Peyer's patch (tissue), 4 donors: ENCODE results near the gene ATXN1. TPM values are rescaled to one million over a fixed set of nuclear protein-coding genes. Genes with fewer than 3 reads are reported as not detected.

Experiments used
- DNase-seq, 3 donors: peaks; one replicate each; pipeline ENCODE4 v3.0.0-alpha.2; 2017 to 2019
- H3K27ac ChIP-seq, 4 donors: fragments of 200-600 bp; sonication (generic); one replicate each; pipeline ENCODE4 v1.5.1; 2016 to 2019
- H3K27me3 ChIP-seq, 2 donors: fragments of 200-600 bp; sonication (generic); one replicate each; pipeline ENCODE4 v1.5.1; 2019
- H3K36me3 ChIP-seq, 3 donors: fragments of 200-600 bp; sonication (generic); one replicate each; pipeline ENCODE4 v1.5.1; 2016 to 2019
- H3K4me1 ChIP-seq, 4 donors: fragments of 200-600 bp; sonication (generic); one replicate each; pipeline ENCODE4 v1.5.1; 2016 to 2019
- H3K4me3 ChIP-seq, 4 donors: fragments of 200-600 bp; sonication (generic); 1 replicate in 3 of 4; 2 replicates in 1 of 4; pipeline ENCODE4 v1.5.1; 2016 to 2019; ENCODE audit warnings: mild to moderate bottlenecking in 1 of 4
- H3K9me3 ChIP-seq, 4 donors: fragments of 200-600 bp; sonication (generic); one replicate each; pipeline ENCODE4 v1.5.1; 2016 to 2019; ENCODE audit warnings: mild to moderate bottlenecking in 1 of 4
- CTCF ChIP-seq, 6 experiments: fragments of 450-650 bp in 4 of 6; fragments of 200-600 bp in 2 of 6; sonication (generic) in 1 of 6; IDR thresholded peaks; one replicate each; pipeline ENCODE4 v1.5.1; 2017 to 2019; ENCODE audit warnings: antibody characterized with exemption in 6 of 6, mild to moderate bottlenecking in 3 of 6, moderate library complexity in 1 of 6
- POLR2A ChIP-seq, 2 donors: fragments of 450-650 bp; IDR thresholded peaks; one replicate each; pipeline ENCODE4 v1.5.1; 2017; ENCODE audit warnings: antibody characterized with exemption in 2 of 2, mild to moderate bottlenecking in 2 of 2, moderate library complexity in 2 of 2
- total RNA-seq, 4 donors: library from RNA; depleted of rRNA; stranded (reverse); fragments of >200 nt; gene quantifications; one replicate each; pipeline ENCODE4 v1.1.0, GENCODE V29; 2016

The ATXN1 gene
- total RNA-seq, 4 donors from 2014 or later: 34.7 to 48.5 (median 43.1) TPM

DNA sequence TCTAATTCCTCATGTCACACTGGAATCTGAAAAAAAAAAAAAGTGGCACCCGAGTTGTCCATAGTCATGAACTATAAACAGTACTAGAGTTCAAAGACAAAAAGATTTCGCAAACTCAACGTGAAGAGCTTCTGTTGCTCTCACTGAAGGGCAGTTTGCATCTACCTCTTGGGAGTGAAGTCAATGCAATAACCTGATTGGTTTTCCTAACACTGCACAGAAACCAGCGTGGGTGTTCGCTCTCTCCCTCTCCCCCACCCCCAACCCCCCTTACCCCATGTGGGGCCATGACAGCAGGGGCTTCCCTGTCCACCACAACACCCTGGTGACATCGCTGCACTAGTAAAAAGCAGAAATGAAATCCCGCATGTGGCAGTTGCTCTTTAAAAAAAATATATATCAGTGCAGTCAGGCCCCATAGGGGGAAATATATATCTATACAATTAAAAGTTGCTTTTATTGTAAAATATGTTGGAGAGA is 456.0 kb downstream of the ATXN1 start:
- Histone ChIP-seq H3K27me3 (no peaks in the 10 kb centered on the region), H3K27ac (no peak overlapping the region), H3K4me3 (no peak overlapping the region), H3K4me1 (no peaks in the 10 kb centered on the region), H3K36me3 (peaks cover 0 to 23% (median 0%) of the 10 kb centered on the region in 3 donors), H3K9me3 (no peaks in the 10 kb centered on the region)
- peak in 1 of 3 donors; percentile 50 for DNase-seq
- no peak for TF ChIP-seq POLR2A (IDR thresholded peaks at IDR 0.05)

- no peak for DNase-seq
- H3K9me3 ChIP-seq: no peaks in the 10 kb centered on the region
- no peaks in the 10 kb centered on the region for H3K4me1 ChIP-seq
- no peak overlapping the region for H3K4me3 ChIP-seq
- H3K27me3 ChIP-seq: no peaks in the 10 kb centered on the region
- TF ChIP-seq POLR2A (IDR thresholded peaks at IDR 0.05) (no peak), CTCF (IDR thresholded peaks at IDR 0.05) (no peak)
- H3K36me3 ChIP-seq: peaks cover 0 to 16% (median 0%) of the 10 kb centered on the region in 3 donors
- no peak overlapping the region for H3K27ac ChIP-seq
Observed at GRCh38 chr6:16302721-16303552, 458.3 kb downstream of the ATXN1 start.

GRCh38 chr6:16301511-16301910 is 459.7 kb downstream of the ATXN1 start:
- Histone ChIP-seq H3K27me3 (no peaks in the 10 kb centered on the region), H3K9me3 (no peaks in the 10 kb centered on the region), H3K4me1 (no peaks in the 10 kb centered on the region), H3K36me3 (peaks cover 0 to 14% (median 0%) of the 10 kb centered on the region in 3 donors), H3K27ac (no peak overlapping the region), H3K4me3 (no peak overlapping the region)
- no peak for TF ChIP-seq CTCF (IDR thresholded peaks at IDR 0.05)
- TF ChIP-seq POLR2A (IDR thresholded peaks at IDR 0.05): no peak
- DNase-seq: no peak

GRCh38 chr6:16299861-16300260 is 461.4 kb downstream of the ATXN1 start:
- Histone ChIP-seq H3K36me3 (peaks cover 0 to 6% (median 0%) of the 10 kb centered on the region in 3 donors), H3K4me1 (no peaks in the 10 kb centered on the region), H3K27ac (no peak overlapping the region), H3K4me3 (no peak overlapping the region), H3K27me3 (no peaks in the 10 kb centered on the region), H3K9me3 (no peaks in the 10 kb centered on the region)
- no peak for DNase-seq
- TF ChIP-seq CTCF (IDR thresholded peaks at IDR 0.05): no peak
- TF ChIP-seq POLR2A (IDR thresholded peaks at IDR 0.05): no peak

- no peaks in the 10 kb centered on the region for H3K27me3 ChIP-seq
- no peak for TF ChIP-seq CTCF (IDR thresholded peaks at IDR 0.05)
- H3K4me1 ChIP-seq: no peaks in the 10 kb centered on the region
- H3K4me3 ChIP-seq: no peak overlapping the region
- H3K36me3 ChIP-seq: no peaks in the 10 kb centered on the region
- H3K27ac ChIP-seq: no peak overlapping the region
- no peak for DNase-seq
- no peaks in the 10 kb centered on the region for H3K9me3 ChIP-seq
Observed at GRCh38 chr6:16296061-16296670, 465.1 kb downstream of the ATXN1 start.

DNA sequence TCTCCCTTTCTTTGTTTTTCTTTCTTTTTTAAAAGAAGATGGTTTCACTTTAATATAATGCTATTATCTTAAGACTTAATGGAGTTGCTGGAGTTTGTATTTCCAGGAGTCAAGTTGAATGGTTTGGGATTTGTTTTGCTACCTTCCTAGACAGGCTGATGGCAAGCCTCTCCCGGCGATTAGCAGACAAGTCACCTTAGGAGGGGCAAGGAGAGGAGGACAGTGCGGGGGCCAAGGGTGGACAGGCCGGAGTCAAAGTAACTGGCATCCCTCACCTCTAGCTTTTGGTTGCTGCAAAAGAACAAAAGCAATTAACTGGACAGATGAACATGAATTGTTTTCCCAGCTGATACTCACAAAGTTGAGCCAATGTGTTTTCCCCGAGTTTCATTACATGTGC is 465.8 kb downstream of the ATXN1 start:
- Histone ChIP-seq H3K27ac (no peak overlapping the region), H3K27me3 (no peaks in the 10 kb centered on the region), H3K4me1 (no peaks in the 10 kb centered on the region), H3K9me3 (no peaks in the 10 kb centered on the region), H3K36me3 (no peaks in the 10 kb centered on the region), H3K4me3 (no peak overlapping the region)
- no peak for DNase-seq
- TF ChIP-seq POLR2A (IDR thresholded peaks at IDR 0.05) (no peak), CTCF (IDR thresholded peaks at IDR 0.05) (no peak)
